GM12864 (cell line): ENCODE data around the gene NEURL1B.
A peak's percentile ranks its signal among the peaks of the same experiment; 100 is the strongest.

Experiments
- DNase-seq: peaks from one replicate; pipeline ENCODE4 v3.0.0-alpha.2; 2011; ENCODE audit warnings: low read depth
- H3K4me3 ChIP-seq: 2 replicates; pipeline ENCODE4 v1.5.1; 2011; ENCODE audit warnings: mild to moderate bottlenecking, low read depth, low read length, control low read depth
- CTCF ChIP-seq: IDR thresholded peaks from 2 replicates; pipeline ENCODE4 v1.5.1; 2011; ENCODE audit warnings: low read depth, mild to moderate bottlenecking, moderate library complexity, low read length, control low read depth, inconsistent platforms; ENCODE audit errors: missing control alignments

The NEURL1B gene

GRCh38 chr5:172664018-172664417 is 23.0 kb downstream of the NEURL1B start:
- no peak overlapping the region for H3K4me3 ChIP-seq
- no peak for TF ChIP-seq CTCF
- no peak for DNase-seq

DNA sequence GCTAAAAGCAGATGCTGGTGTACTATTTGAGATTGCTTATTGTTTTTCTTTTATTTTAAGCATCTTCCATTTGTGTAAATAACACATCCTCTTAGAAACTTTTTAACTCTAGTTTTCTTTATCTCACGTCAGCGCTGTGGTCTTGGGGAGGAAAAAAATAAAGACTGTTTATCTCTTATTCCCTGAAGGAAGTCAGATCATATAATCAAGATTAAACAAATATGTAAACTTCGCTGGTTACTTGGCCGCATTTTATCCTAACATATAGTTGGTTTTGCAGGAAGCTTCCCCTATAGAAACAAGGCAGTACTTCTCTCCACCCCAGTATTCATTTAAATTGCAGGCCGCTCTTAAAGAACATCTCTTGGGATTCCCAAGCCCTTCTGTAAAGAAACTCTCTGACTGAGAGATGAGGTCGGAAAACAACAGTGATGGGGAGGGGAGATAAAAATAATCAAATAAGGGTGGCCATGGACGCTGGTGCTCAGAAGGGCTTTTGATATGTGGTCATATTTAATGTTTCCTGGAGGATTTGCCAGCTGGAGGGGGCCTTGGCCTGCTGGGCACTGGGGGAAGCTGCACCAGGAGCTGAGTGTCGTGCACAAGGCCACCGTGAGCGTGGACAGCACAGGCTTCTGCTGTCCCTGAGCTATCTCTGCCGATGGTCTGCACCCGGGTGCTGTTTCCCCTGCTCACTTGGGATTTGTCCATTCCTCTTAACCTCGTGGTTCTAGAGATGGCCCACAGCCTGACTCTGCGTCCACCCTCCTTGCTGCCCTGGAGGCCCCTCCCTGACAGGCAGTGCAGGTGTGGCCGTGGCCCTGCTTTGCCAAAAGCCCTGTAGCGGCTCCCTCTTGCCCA is 23.8 kb downstream of the NEURL1B start:
- no peak for TF ChIP-seq CTCF
- no peak overlapping the region for H3K4me3 ChIP-seq
- no peak for DNase-seq

DNA sequence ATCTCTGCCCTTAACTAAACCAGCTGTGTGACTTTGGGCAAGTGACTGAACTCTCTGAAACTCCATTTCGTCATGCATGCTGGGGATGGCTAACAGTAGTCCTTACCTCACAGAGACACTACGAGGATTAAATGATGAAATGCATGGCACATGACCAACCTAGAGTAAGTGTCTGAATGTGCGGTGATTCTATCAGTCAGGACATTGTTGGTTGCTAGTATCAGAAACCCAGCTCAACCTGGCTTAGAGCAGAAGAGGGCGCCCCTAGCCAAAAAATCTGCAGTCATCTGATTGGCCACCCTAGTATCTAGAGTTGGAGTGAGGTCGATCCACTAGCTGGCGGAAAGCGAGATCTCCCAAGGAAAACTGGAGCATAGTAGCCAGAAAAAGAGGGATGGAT is 25.2 kb downstream of the NEURL1B start:
- no peak for DNase-seq
- H3K4me3 ChIP-seq: no peak overlapping the region
- peak; percentile 18 for TF ChIP-seq CTCF

GRCh38 chr5:172667786-172668593 is 26.9 kb downstream of the NEURL1B start:
- DNase-seq: no peak
- H3K4me3 ChIP-seq: no peak overlapping the region
- TF ChIP-seq CTCF: no peak

GRCh38 chr5:172668594-172669071 is 27.6 kb downstream of the NEURL1B start:
- TF ChIP-seq CTCF: no peak
- H3K4me3 ChIP-seq: no peak overlapping the region
- DNase-seq: no peak

DNA sequence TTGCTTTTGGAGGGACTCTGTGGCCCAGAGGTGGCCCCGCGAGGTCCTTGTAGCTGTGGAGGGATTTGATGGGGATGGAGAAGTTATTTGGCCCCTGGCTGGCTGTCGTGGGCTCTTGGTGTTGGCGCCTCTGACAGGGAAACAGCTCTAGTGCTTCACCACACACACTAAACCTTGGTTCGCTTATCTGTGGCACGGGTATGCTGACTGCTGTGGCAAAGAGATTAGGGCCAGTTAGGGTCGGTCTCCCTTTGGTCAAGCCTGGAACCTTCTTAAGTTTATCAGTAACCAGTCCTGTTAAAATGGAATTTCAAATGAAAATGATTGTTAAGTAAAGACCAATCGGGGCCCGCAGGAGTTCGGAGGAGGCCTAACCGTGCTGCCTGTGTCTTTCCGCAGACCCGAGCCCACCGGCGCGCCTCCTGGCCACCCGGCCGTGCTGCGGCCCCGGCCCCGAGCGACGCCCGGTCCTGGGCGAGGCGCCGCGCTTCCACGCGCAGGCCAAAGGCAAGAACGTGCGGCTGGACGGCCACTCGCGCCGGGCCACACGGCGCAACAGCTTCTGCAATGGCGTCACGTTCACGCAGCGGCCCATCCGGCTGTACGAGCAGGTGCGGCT is 28.4 kb downstream of the NEURL1B start:
- H3K4me3 ChIP-seq: no peak overlapping the region
- DNase-seq: no peak
- TF ChIP-seq CTCF: no peak
